ENCODE measurements around the gene SLC13A5.
"Not testable (repeated sequence)": the region's sequence is repeated elsewhere in the genome, so short reads cannot be mapped to it uniquely, and the experiment has no call there.

Gene SLC13A5

DNA sequence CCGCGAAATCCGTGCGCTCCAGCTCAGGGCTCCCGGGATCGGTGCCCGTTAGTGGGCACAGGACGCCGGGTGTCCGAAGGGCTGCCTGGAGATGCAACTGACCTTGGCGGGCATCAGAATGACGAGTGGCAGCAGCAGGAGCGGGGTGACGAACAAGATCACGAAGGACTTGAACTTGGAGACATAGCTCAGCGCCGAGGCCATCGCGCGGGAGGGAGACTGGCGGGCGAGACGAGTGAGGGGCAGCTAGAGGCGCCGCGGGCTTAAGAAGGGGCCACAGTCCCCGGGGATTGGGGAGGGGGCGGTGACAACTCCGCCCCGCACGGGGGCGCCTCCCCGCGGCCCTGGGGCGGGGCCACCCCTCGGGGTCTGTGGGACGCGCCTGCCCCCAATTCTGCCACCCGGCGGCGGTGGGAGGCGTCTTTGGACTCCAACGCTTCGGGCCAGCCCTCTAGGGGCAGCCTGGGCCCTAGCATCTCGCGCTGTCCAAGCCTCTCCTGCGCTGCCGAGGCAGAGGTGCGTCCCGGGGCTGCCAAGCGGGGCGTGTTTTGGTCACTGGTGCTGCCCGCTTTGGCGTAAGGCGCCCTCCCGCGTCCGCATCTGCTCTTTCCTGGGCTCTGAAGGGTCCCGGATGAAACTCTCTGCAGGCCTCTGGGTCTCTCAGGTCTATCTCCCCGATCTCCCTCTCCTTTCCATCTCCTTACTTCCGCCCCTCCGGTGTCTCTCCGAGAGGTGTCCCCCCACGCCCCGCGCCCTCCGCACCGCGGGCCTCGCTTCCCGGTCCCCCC lies at the start of gene SLC13A5:
TSS of gene SLC13A5 (minus strand) at position 240 of the 788 bp plus-strand sequence. CDS start at position 204, 36 bp downstream.
- no peak for FAIRE-seq

DNA sequence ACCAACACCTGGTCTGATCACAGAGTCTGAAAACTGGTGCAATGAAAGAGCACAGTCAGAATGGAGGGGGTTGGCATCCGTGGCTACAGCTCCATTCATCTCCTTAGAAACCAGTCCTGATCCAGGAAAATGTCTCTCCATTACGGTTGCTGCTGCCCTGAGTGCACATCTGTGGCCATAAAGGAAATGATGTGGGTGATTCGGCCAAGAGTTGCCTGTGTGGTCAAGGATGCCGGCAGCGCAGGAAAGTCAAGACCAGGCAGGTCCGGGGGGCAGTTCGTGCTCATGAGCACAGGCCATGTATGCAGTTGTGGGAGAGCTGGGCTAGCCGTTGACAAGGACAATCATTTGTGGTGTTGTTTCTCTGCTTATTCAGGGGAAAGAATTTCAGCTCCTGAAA lies 48.6 kb upstream of the SLC13A5 start:
- no peak for FAIRE-seq

DNA sequence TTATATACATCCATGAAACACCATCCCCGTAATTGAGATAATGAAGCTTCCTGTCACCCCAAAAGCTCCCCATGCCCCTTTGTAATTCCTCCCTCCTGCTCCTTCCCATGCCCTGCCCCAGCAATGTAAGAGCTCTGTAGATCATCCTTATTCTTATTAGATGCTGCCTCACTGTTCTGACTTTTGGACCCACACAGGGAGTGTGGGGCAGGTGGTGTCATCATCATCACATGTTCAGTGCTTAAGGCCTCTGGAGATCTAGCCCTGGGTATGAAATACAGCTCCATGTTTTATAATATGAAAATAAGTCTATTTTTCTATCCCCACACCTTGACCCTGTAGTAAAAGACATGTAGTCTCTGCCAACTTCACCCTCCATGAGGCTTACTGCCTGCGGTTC lies 44.6 kb upstream of the SLC13A5 start:
- no peak for FAIRE-seq

DNA sequence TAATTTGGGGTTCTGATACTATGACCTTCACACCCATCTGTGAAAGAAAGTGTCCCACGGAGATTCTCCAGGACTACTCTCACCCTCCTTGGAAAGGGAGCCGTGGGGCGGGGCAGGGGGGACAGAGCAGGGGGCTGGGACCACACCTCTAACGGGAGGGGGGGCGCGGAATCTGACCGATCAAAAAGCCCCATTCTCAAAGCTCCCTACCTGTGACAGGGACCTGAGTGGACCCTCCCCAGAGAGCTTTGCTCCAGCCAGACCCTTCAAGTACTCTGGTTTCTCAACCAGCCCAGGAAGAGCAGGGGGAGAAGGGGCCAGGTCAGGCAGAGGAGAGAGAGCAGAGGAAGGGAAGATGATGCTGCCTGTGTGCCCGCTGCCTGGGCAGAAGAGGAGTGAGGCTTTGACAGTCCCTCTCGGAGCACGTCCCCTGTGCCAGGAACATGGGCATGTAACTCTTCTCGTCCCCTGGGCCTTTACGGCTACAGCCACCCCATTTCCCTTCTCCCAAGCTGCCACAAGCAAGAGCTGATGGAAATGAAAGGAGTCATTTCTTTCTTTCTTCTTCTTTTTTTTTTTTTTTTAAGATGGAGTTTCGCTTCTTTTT lies 43.4 kb upstream of the SLC13A5 start:
- no peak for FAIRE-seq

DNA sequence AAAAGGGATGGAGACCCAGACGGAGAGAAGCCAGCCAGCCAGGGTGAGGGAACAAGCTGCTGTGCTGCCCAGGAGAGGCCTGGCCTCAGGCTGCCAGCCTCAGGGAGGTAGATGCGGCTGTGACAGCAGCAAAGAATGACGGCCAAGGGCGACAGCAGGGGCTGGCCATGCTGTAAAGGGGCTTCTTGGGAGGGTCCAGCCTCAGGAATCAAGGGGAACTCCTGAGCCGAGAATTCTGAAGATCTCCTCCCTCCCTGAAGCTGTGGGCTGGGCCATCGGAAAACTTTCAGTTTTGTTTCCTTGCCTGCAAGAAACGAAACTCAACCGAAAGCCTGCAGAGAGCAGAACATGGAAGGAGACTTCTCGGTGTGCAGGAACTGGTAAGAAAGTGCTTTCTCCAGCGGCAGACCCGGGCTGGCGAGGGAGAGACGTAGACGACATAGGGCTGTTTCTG lies 42.6 kb upstream of the SLC13A5 start, which contains the start of gene XAF1:
TSS of gene XAF1 (plus strand) at position 316 of the 454 bp plus-strand sequence. CDS start at position 349, 33 bp downstream.
- FAIRE-seq: no peak

DNA sequence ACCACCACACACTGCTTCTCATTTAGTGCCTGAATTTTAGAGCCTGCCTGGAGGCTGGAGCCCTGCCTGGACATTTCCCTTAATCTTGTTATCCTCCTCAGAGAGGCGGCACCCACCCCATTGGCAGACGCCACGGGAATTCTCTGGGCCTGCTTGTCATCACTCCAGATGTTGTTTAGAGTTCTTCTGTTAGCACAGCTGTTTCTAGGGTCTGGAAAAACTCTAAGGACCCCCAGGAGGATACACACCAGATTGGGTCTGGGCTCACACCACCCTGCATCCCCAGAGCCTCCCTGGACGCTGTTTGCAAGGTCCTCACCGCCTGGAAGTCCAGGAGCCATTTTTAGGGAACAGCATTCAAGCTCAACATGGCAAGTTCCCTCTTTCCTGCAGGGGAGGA lies 42.1 kb upstream of the SLC13A5 start:
- FAIRE-seq: no peak

DNA sequence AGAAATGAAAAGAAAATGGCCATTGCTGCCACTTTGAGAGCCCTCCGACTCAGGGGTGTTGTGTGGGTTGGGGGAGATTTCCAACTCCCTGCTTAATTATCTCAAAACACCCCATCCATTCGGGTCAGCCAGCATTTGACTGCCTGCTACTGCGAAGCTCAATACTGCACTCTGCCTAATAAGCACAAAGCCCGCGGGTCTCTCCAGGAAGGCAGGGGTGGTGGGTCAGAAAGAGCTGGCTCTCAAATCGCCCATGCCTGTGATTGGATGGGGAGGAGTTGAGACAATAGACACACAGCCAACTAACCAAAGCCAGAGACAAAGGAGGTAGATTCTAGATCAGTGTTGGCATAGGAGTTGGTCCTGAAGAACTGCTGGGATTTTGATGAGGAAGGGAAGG lies 40.4 kb upstream of the SLC13A5 start:
- no peak for FAIRE-seq

DNA sequence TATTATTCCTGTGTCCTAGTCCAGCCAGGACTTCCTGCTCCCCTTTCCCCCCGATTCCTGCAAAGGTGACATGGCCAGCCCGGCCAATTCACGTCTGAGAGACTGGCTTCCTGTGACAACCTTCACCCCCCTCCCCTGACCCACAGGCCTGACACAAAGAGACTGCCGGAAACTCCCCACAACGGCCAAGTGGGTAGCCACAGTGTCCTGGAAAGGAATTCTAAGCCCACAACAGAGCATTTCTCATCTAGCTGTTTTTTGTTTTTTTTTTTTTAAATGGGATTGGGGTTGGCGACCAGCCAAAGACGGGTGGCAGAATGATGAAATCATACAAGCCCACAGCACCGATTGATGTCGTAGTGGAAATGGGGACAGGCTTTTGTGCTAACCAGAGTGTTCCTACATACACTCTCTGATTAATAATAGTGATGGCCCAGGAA lies 39.9 kb upstream of the SLC13A5 start:
- no peak for FAIRE-seq

DNA sequence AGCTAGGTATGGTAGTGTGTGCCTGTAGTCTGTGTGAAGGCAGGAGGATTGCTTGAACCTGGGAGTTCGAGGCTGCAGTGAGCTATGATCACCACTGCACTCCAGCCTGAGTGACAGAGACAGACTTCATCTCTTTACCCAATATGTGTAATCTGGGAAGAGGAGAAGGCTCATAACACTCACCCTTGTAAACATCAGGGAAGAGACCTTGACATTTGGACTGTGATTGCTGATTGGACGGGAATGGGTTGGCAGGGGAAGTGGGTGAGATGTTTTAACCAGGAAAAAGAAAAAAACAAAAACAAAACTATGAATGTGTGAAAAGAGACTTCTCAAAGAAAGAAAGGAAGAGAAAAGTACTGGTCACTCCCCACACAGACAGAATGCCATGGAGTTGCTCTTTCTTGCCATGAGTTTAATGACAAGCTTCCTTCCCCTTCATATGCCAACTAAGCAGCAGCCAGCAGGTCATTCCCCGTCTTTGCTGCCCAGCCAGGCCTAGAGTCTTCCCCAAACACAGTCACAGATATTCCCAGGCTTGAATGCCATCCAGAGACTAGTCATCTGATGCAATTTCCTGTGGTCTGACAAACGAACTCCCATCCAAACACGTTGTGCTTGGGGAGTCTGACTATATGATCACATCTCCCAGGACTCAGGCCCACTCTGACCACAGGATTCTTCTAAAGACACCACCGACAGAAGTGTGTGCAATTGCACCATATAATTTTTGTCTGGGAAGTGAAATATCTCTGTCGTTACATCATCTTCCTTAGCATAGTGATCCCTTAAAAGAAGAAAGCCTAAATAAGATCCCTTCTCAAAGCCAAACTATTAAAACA lies 39.1 kb upstream of the SLC13A5 start:
- no peak for FAIRE-seq

DNA sequence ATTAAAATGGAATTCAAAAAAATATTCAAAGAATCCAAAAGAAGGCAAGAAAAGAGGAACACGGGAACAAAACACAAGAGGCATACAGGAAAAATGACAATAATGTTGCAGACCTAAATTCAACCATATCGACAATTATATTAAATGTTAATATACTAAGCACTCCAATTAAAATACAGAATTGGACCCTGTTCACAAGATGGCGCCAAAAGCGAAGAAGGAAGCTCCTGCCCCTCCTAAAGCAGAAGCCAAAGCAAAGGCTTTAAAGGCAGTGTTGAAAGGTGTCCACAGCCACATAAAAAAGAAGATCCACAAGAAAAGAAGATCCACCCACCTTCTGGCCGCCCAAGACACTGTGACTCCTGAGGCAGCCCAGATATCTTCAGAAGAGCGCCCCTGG lies 36.4 kb upstream of the SLC13A5 start:
- FAIRE-seq: no peak

DNA sequence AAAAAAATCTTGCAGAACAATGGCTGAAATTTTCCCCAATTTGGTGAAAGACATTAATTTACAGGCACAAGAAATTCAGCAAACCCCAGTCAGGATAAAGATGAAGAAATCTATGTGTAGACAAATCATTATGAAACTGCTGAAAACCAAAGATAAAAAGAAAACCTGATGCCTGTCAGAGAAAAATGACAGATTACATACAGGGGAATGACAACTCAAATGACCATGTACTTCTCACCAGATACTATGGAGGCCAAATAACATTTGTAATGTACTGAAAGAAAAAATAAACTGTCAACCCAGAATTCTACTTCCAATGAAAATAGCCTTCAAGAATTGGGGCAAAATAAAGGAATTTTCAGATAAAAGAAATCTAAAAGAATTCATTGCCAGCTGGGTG lies 35.4 kb upstream of the SLC13A5 start:
- FAIRE-seq: no peak

DNA sequence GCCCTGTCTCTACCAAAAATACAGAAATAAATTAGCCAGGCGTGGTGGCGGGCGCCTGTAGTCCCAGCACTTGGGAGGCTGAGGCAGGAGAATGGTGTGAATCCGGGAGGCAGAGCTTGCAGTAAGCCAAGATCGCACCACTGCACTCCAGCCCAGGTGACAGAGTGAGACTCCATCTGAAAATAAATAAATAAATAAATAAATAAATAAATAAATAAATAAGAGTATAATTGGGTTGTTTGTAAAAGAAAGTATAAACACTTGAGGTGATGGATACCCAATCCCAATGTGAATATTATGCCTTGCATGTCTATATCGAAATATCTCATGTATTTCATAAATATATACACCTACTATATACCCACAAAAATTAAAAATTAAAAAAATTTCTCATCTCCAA lies 33.5 kb upstream of the SLC13A5 start:
- not testable (repeated sequence) for FAIRE-seq

DNA sequence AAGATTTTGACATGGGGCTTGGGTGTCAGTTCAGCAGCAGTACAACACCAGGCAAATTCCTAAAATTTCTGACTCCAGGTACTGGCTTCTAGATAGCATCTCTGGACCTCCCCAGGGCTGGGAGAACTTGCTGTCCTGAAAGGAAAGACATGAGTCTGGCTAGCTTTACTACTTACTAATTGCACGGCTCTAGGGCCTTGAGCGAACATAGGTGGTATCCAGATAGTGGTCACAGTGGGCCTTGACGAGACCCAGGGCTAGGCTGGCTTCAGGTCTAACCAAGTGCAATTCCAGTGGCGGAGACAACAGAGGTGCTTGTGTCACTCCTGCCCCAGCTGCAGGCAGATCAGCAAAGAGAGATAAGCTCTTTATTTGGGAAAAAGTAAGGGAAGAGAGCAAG lies 16.4 kb upstream of the SLC13A5 start:
- FAIRE-seq: no peak

DNA sequence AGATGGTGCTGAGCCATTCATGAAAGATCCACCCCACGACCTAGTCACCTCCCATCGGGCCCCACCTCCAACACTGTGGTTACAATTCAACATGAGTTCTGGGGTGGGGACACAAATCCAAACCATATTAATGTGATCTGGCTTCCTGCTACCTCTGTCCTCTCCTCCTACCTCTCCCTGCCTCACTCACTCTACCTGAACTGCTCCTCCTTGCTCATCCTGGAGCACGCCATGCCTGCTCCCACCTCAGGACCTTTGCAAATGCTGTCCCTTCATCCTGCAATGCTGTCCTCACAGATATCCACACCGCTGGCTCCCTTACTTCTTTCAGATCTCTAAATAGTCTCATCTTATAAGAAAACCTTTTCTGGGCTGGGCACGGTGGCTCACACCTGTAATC lies 10.8 kb upstream of the SLC13A5 start:
- no peak for FAIRE-seq

DNA sequence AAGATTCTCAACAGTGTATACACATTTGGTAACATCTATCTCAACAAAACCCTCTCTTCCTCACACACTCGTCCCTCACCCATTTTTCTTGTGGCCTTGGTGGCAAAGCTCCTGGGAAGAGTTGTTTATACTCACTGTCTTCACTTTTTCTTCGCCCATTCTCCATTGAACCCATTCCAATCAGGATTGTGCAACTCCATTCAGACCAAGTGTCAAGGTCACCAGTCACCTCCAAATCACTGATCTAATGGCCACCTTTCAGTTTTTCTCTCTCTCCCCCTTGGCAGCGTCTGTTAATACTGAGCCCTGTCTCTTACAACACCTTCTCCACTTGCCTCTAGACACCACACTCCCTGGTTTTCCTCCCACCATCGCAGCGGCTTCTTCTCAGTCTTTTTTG lies 8.6 kb upstream of the SLC13A5 start:
- no peak for FAIRE-seq

DNA sequence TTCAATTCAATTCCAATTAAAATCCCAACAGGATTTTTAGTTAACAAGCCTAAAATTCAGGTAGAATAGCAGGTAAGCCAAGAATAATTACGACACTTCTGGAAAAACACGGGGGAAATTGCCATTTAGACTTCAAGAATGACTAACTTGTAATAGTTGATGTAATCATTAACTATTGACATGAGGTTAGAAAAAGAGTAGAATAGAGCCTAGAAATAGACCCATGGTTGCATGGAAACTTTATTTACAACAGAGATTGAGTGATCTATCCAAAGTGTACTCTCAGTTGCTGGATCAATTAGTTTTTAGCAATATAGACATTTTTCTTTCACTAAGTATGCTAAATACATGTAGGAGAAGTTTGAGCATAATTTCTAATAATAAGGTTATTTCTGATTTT lies 3.6 kb upstream of the SLC13A5 start:
- no peak for FAIRE-seq

DNA sequence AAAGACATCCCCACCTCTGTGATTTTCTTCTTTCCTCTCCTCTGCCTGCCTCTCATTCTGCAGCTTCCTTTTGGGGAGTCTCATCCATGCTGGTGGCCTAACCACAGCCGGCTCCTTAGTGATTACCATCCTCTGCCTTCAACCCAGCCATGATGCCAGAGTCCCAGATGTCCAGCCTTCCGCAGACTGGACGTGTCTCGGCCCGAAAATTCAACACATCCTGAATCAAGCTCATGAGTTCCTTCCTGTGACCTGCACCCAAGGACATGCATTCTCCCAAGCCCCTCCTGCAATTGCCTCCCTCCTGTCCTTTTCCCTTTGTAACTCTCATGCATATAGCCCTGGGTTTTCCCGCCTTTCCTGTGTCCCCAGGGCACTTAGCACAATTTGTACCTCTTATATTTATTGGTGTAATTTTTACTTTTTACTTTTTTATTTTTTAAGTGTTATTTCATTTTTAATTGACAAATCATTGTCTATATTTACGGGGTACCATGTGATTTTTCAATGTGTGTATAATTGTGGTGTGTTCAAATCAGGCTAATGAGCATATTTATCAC lies 1.2 kb upstream of the SLC13A5 start:
- no peak for FAIRE-seq

DNA sequence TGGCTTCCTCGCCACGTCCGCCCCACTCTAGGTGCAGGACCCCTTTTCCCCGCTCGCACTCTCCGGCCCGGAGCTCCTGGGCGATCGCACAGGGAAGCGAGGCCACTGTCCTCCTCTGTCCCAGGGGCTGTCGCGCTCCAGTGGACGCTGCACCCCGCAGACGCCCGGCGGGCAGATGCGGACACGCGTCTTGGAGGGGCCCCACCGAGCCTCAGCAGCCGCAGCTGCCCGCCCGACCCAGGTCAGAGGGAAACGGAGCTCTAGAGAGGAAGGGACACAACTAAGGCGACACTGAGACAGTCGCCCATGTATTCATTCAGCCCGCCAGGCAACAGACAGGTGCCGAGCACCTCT lies 726 bp upstream of the SLC13A5 start:
- no peak for FAIRE-seq

DNA sequence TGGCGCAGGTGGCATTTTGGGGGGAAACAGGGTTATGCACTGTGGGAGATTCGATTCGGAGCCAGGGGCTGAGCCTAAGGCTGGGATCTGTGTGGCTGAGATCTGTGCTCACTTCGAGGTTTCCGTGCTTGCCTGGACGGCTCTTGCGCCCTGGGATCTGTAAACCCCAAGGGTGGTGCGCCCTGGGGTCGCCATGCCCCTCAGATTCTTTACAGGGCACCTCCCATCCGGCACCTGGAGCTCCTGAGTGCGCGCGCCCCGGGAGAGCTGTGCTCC lies 377 bp downstream of the SLC13A5 start:
- FAIRE-seq: no peak

DNA sequence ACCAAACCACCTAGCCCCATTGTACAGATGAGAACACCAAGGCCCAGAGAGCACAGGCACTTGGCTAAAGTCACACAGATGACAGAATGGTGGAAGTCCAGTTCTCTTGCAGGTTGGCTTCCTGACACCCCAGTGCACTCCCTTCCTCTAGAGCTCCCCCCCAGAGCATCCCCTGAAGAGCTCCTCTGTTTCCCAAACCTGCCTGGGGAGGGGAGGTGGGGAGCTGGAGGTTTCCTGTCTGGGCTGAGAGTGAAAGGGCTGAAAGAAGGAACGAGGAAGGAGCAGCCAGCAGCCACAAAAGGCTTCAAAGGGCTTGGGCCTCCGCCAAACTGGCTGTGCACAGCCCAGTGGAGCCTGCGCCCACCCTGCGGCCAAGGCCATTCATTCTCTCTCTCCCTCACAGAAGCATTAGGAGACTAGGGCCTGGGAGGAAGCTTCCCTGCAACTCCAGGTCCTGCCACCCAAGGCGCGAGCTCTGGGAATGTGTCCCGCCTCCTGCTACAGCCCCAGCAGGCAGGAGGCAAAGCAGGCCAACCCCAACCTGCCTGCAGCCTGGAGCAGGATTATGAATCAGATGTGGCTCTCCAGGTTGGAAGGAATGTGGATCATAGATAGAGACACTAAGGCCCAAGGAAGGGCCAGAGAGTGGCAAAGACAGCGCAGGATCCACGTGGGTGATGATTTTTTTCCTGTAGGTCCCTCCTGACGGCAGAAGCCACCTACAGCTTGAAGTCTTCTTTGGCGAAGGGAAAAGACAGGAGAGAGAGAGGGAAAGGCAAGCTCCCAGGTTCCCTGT lies 913 bp downstream of the SLC13A5 start:
- no peak for FAIRE-seq

DNA sequence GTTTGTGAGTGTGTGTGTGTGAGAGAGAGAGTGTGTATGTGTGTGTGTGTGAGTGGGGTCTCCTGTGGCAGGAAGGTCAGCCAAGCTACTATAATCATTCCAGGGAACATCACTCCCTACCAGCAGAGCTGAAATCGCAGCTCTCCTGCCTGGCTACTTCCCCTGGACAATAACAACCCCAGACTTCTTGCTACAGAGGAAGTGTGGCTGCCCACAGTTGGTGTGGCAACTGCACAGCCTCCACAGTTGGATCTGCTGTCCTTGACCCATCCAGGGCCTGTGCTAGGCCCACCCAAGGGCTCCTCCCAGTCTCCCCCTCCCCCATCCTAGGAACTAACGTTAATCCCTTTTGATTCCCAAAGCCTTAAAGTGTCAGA lies 1.5 kb downstream of the SLC13A5 start:
- FAIRE-seq: no peak

DNA sequence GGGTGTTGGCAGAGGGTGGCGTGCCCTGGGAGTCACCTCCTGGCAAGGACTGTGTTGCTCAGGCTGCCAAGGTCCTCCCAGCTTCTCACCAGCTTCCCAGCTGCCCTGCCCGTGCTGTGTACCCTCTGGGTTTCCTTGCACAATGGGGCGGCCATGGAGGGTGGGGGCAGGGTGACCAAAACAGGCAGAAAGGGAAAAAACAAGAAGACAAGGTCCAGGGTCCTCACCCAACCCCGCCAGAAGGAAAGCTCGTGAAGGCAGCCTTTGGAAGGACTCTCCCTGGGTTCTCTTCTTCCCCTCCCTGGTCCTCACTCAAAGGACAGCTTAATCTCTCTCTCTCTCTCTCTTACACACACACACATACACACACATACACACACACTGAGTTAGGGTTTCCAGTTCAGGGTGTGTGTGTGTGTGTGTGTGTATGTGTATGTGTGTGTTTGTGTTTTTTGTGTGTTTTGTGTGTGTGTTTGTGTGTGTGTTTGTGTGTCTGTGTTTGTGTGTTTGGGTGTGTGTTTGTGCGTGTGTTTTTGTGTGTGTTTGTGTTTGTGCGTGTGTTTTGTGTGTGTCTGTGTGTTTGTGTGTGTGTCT lies 2.0 kb downstream of the SLC13A5 start:
- FAIRE-seq: no peak
